ENCODE data around the gene STRC.
"Not testable (repeated sequence)": the region's sequence is repeated elsewhere in the genome, so short reads cannot be mapped to it uniquely, and the experiment has no call there.

Gene STRC

DNA sequence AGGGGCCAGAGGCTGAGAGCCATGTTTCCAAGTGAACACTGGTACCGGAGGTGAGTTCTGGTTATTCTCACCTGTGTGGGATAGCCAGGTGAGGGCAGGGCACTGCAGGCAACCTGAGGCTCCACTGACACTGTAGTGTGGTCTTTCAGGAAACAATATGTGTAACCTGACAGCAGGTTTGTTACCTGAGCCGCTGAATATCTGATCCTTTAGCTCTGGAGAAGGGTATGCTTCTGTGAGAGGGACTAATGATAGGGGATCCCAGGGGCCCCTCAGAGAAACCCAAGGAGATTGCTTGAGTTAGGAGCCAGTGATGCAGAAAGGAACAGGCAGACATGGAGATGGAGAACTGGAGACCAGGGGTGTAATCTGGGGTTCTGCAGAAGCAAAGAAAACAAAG lies at the start of gene STRC:
STRC (minus strand) TSS at position 101 of the 400 bp plus-strand sequence; CDS start at position 23, 78 bp downstream.
- not testable (repeated sequence) for H3K9me3 Mint-ChIP-seq; H3K4me1 Mint-ChIP-seq (ENCODE audit: low read depth); H3K27ac Mint-ChIP-seq; H3K4me3 Mint-ChIP-seq; H3K36me3 Mint-ChIP-seq (ENCODE audit: low read depth)
- peaks cover 20% of the 10 kb centered on the region for H3K27me3 Mint-ChIP-seq (ENCODE audit: low read depth)

DNA sequence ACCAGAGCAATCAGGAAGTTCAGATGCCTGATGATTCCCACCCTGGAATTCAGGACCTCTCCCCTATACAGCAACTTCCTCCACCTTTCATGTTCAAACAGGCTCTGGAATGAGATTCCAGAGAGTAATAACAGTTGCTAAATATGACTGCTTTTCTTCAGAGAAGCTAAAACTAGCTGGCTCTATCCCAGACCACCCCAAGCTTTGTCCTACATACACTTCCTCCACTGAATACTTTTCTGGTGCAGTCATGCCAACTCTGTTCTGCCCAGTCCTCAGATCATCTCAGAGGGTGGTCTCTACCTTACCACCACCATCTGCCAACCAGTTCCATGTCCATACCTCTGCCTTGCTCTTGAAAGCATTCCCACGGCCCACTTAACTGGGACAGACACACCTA lies 47.6 kb upstream of the STRC start:
- H3K27me3 Mint-ChIP-seq (ENCODE audit: low read depth); H3K4me1 Mint-ChIP-seq (ENCODE audit: low read depth); H3K27ac Mint-ChIP-seq; H3K4me3 Mint-ChIP-seq; H3K9me3 Mint-ChIP-seq; H3K36me3 Mint-ChIP-seq (ENCODE audit: low read depth): not testable (repeated sequence)

DNA sequence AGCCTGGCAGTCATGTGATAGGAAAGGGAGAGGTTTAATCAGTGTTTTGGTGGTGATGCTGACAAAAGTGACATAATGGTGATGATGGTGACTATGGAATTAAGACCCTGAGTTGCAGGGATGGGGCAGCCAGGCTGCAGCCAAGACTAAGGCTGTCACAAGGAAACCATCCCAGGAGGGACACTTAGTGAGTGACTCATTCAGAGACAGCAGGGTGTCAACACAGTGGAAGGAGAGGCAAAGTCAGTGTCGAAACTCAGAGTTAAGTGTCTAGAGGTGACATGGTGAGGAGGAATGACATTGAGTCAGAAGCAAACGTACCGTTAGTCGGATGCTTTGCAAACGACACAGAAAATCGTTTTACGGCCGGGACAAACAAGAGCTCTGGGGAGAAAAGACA lies 44.7 kb upstream of the STRC start:
- not testable (repeated sequence) for H3K27ac Mint-ChIP-seq; H3K27me3 Mint-ChIP-seq (ENCODE audit: low read depth); H3K4me3 Mint-ChIP-seq; H3K36me3 Mint-ChIP-seq (ENCODE audit: low read depth); H3K9me3 Mint-ChIP-seq; H3K4me1 Mint-ChIP-seq (ENCODE audit: low read depth)

GRCh38 chr15:43662293-43662692 lies 43.7 kb upstream of the STRC start:
- H3K27me3 Mint-ChIP-seq (ENCODE audit: low read depth); H3K27ac Mint-ChIP-seq; H3K9me3 Mint-ChIP-seq; H3K4me3 Mint-ChIP-seq; H3K36me3 Mint-ChIP-seq (ENCODE audit: low read depth); H3K4me1 Mint-ChIP-seq (ENCODE audit: low read depth): not testable (repeated sequence)

DNA sequence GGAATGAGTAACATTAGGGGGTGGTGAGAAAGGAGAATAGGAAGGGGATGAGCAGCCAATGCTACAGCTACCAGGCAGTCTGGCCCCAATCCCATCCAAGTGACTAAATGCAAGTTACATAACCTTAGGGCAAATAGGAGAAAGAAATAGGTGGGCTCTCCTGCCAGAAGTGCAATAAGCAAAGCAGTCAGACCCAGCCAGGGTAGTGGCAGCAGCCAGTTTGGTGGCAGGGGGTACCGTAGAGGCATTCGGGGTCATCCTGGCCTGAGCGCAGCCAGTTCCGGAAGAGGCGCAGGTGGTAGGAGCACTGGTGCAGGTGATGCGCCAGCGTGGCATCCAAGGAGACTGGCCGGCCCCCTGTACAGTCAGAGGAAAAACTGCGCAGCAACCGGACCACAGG lies 41.1 kb upstream of the STRC start:
- H3K4me3 Mint-ChIP-seq, H3K27ac Mint-ChIP-seq: not testable (repeated sequence)

GRCh38 chr15:43649430-43649926 lies 30.9 kb upstream of the STRC start:
- H3K4me3 Mint-ChIP-seq; H3K4me1 Mint-ChIP-seq (ENCODE audit: low read depth); H3K27me3 Mint-ChIP-seq (ENCODE audit: low read depth); H3K27ac Mint-ChIP-seq; H3K9me3 Mint-ChIP-seq; H3K36me3 Mint-ChIP-seq (ENCODE audit: low read depth): not testable (repeated sequence)

More for the DNA sequence above, 41.1 kb upstream of the STRC start:
- H3K27me3 Mint-ChIP-seq (ENCODE audit: low read depth); H3K36me3 Mint-ChIP-seq (ENCODE audit: low read depth); H3K4me1 Mint-ChIP-seq (ENCODE audit: low read depth); H3K9me3 Mint-ChIP-seq: not testable (repeated sequence)

GRCh38 chr15:43648649-43649429 lies 30.2 kb upstream of the STRC start, which contains the start of gene CATSPER2:
Gene CATSPER2, minus strand, starts transcription at chr15:43648844. Its CDS starts 783 bp downstream, at chr15:43648061.
- H3K27me3 Mint-ChIP-seq (ENCODE audit: low read depth) = no peaks in the 10 kb centered on the region
- no peaks in the 10 kb centered on the region for H3K4me1 Mint-ChIP-seq (ENCODE audit: low read depth)
- H3K9me3 Mint-ChIP-seq = no peaks in the 10 kb centered on the region
- H3K4me3 Mint-ChIP-seq = no peak within 1 kb of the TSS
- no peak within 1 kb of the TSS for H3K27ac Mint-ChIP-seq
- peaks cover 6% of the 10 kb centered on the region for H3K36me3 Mint-ChIP-seq (ENCODE audit: low read depth)

- H3K27me3 Mint-ChIP-seq (ENCODE audit: low read depth); H3K36me3 Mint-ChIP-seq (ENCODE audit: low read depth); H3K4me3 Mint-ChIP-seq; H3K4me1 Mint-ChIP-seq (ENCODE audit: low read depth); H3K27ac Mint-ChIP-seq; H3K9me3 Mint-ChIP-seq: not testable (repeated sequence)
These were observed 20.0 kb upstream of the STRC start for GRCh38 chr15:43638464-43639204.

DNA sequence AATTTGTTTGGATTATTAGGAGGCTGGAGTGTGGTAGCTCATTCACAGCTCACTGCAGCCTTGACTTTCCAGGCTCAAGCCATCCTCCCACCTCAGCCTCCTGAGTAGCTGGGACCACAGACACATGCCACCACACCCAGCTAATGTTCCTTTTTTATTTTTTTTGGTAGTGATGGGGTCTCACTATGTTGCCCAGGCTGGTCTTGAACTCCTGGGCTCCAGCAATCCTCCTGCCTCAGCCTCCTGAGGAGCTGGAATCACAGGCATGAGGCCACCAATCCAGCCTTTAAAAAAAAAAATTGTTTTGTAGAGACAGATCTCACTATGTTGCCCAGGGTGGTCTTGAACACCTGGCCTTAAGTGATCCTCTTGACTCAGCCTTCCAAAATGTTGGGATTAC lies 8.3 kb upstream of the STRC start:
- H3K36me3 Mint-ChIP-seq (ENCODE audit: low read depth); H3K9me3 Mint-ChIP-seq; H3K27me3 Mint-ChIP-seq (ENCODE audit: low read depth); H3K27ac Mint-ChIP-seq; H3K4me3 Mint-ChIP-seq; H3K4me1 Mint-ChIP-seq (ENCODE audit: low read depth): not testable (repeated sequence)

DNA sequence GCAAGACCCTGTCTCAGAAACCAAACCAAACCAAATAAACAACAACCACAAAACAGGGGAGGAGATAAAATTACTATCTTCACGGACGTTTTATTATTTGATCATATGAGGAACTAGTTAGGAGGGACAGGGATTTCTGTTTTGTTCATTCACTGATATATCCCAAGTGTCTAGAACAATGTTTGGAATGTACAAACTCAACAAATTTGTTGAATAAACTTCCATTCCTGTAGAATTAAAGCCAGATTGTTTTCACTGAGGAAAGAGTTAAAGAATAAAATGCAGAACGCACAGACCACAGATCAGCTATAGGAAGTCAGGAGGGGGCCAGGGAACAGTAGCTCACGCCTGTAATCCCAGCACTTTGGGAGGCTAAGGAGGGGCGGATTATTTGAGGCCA lies 6.5 kb upstream of the STRC start:
- Mint-ChIP-seq H3K4me1 (ENCODE audit: low read depth) (no peaks in the 10 kb centered on the region), H3K9me3 (no peaks in the 10 kb centered on the region), H3K36me3 (ENCODE audit: low read depth) (no peaks in the 10 kb centered on the region), H3K27ac (no peak overlapping the region), H3K4me3 (no peak overlapping the region), H3K27me3 (ENCODE audit: low read depth) (peaks cover 14% of the 10 kb centered on the region)

GRCh38 chr15:43622068-43622799 lies 3.6 kb upstream of the STRC start:
- not testable (repeated sequence) for H3K4me1 Mint-ChIP-seq (ENCODE audit: low read depth); H3K36me3 Mint-ChIP-seq (ENCODE audit: low read depth); H3K9me3 Mint-ChIP-seq; H3K27ac Mint-ChIP-seq; H3K4me3 Mint-ChIP-seq
- peaks cover 20% of the 10 kb centered on the region for H3K27me3 Mint-ChIP-seq (ENCODE audit: low read depth)

DNA sequence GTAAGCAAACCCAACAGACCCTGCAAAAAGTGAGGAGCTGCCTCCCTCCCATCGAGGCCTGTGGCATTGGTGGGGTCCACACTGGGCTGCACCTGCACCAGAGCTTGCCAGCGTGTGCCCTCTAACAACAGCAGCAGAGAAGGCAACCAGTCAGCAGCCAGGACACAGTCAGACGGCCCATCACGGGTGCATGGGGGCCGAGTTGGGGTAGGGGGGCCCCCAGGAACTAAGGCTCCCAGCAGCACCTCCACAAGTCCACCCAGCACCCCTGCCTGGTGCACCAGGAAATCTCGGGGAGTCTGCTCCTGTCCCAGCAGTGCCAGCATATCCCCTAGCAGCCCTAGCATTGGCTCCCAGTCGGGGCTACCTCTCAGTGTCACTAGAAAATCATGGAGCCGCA lies 850 bp downstream of the STRC start:
- H3K9me3 Mint-ChIP-seq, H3K27ac Mint-ChIP-seq, H3K4me3 Mint-ChIP-seq: not testable (repeated sequence)

GRCh38 chr15:43602233-43602632 lies 16.4 kb downstream of the STRC start:
- H3K4me1 Mint-ChIP-seq (ENCODE audit: low read depth); H3K27ac Mint-ChIP-seq; H3K4me3 Mint-ChIP-seq; H3K9me3 Mint-ChIP-seq; H3K36me3 Mint-ChIP-seq (ENCODE audit: low read depth): not testable (repeated sequence)
- peaks cover 21% of the 10 kb centered on the region for H3K27me3 Mint-ChIP-seq (ENCODE audit: low read depth)

More for the DNA sequence above, 850 bp downstream of the STRC start:
- H3K4me1 Mint-ChIP-seq (ENCODE audit: low read depth); H3K36me3 Mint-ChIP-seq (ENCODE audit: low read depth): not testable (repeated sequence)
- peaks cover 18% of the 10 kb centered on the region for H3K27me3 Mint-ChIP-seq (ENCODE audit: low read depth)

- not testable (repeated sequence) for H3K27ac Mint-ChIP-seq; H3K9me3 Mint-ChIP-seq; H3K36me3 Mint-ChIP-seq (ENCODE audit: low read depth); H3K4me3 Mint-ChIP-seq; H3K4me1 Mint-ChIP-seq (ENCODE audit: low read depth)
- H3K27me3 Mint-ChIP-seq (ENCODE audit: low read depth) = peaks cover 26% of the 10 kb centered on the region
These were observed 18.4 kb downstream of the STRC start for GRCh38 chr15:43600200-43600599.

DNA sequence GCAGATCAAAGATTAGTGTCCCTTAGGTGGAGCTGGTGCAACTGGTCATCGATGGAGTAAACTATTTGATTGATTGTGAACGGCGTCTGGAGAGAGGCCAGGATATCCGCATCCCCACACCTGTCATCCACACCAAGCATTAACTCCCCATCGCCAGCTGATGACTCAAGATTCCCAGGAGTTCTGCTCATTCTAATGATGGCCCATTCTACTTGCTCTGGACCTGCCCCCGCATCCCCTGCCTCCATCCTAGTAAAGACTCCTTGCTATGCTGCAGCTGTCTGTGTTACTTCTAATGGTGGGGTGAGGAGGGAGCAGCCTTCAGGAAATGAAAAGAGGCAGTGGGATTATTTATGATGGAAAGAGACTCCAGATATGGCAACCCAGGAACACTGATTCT lies 19.5 kb downstream of the STRC start:
- H3K4me3 Mint-ChIP-seq = not testable (repeated sequence)

More for the DNA sequence above, 19.5 kb downstream of the STRC start:
- not testable (repeated sequence) for H3K4me1 Mint-ChIP-seq (ENCODE audit: low read depth); H3K9me3 Mint-ChIP-seq; H3K27ac Mint-ChIP-seq; H3K36me3 Mint-ChIP-seq (ENCODE audit: low read depth)
- H3K27me3 Mint-ChIP-seq (ENCODE audit: low read depth) = peaks cover 21% of the 10 kb centered on the region
